NCI-H510A treated with DMSO at 0.1 percent for 48 hours (cell line): ENCODE results near the gene CNOT3.
A peak's percentile ranks its signal among the peaks of the same experiment; 100 is the strongest.

Experiments used
- DNase-seq: peaks from one replicate; lab custom pipeline; 2025; lab: John Stamatoyannopoulos, UW

The CNOT3 gene

DNA sequence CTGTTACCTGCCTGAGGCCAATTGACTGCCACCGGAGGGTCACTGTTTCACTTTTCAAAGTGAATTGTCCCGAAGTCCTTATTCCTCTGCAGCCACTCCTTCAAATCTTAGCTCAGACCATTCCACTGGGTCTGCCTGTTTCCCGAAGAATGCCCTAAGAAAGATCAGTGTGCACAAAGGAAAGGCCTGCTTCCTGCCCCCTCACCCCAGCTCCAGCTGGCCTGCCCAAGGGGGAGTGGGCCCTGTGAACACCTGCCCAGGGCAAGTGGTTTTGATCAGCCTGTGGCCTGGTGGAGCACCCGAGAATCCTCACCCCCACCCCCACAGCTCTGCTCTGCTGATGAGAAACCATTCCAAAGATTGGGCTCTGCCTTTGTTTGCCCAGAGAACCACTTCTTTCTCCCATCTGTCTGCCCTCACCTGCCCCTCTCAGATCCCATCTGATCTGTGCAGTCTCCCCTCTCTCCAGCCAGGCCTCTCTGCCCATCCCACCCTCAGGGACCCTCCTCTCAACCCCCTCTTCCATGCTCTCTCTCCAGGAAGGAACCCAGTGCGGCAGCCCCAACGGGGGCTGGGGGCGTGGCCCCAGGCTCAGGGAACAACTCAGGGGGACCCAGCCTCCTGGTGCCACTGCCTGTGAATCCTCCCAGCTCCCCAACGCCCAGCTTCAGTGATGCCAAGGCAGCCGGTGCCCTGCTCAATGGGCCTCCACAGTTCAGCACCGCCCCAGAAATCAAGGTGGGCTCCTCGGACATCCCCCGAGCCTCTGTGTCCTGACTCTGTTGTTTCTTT is 11.7 kb downstream of the CNOT3 start:
- no peak for DNase-seq

DNA sequence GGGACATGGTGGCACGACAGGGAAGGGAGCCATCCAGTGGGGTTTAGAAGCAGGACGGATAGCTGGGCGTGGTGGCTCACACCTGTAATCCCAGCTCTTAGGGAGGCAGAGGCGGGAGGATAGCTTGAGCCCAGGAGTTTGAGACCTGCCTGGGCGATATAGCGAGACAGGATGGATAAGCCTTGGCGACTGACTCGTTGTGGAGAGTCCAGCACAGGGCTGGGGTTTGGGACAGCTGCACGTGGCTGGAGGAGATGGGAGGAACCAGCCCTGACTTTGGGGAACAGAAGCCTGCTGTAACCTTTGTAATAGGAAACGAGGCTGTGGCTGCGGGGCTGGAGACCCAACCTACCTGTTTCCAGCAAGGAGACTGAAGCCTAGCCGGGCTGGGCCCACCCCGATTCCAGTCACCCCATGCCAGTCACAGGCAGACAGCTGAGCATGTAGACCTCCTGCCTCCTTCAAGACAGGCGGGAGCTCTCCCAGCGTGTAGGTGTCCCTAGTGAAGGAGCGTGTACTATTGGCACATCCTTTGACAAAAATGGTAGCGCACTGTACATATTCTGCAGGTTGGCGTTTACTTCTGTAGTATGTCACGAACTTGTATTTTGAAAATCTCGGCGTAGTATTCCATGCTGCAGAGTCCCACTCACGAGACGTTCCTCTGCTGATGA is 13.9 kb downstream of the CNOT3 start:
- no peak for DNase-seq

DNA sequence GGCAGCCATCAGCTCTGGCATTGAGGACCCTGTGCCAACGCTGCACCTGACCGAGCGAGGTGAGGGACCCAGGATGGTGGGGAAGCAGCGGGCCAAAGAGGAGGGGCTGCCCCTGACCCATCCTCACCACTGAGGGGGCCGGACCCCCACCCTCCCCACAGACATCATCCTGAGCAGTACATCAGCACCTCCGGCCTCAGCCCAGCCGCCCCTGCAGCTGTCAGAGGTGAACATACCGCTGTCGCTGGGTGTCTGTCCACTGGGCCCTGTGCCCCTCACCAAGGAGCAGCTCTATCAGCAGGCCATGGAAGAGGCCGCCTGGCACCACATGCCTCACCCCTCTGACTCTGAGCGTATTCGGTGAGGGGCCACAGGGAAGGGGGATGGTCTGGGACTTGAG is 14.7 kb downstream of the CNOT3 start:
- DNase-seq: no peak

DNA sequence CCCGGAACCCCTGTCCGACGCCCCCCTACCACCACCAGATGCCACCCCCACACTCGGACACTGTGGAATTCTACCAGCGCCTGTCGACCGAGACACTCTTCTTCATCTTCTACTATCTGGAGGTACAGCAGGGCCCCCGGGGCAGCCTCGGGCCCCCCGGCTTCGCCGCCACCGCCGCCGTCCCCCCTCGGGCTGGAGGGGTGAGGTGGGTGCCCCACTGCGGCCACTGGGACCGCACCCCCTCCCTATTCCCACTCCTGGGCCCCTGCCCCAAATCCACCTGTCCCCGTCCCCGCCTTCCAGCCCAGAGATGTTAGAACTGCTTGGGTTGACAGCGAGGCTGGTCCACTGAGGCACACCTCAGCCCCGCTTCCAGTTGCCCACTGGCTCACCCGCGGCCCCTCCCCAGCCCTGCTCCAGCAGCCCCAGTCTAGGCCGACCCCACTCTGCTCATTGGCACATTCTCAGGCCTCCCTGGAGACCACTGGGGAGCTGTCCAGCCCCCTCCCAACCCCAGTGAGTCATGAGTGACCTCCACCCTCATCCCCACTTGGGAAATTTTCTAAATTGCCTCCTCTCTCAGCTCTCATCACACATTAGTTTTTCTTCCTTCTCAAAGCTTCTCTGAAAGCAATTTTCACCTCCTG is 15.4 kb downstream of the CNOT3 start:
- DNase-seq: no peak

DNA sequence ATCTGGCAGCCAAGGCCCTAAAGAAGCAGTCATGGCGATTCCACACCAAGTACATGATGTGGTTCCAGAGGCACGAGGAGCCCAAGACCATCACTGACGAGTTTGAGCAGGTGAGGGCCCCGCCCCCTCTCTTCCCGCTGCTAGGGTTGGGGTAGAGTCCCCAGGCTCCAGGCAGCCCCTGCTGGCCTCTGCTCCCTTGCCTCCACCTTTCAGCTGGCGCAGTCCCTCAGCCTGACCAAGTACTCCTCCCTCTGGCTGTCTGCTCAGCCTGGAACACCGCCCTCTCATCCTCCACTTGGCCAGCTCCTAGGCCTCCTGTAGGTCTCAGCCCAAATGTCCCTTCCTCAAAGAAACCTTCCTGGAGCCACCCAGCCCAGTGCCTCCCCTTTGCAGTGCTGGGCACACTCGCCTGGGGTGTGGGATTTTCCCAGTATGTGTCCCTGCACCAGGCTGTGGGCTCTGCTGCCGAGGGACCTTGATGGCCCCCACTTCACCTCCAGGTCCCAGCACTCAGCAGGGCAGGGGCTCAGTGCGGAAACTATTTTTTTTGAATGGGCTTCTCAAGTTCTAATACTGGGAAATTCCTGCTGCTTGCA is 16.3 kb downstream of the CNOT3 start:
- no peak for DNase-seq

DNA sequence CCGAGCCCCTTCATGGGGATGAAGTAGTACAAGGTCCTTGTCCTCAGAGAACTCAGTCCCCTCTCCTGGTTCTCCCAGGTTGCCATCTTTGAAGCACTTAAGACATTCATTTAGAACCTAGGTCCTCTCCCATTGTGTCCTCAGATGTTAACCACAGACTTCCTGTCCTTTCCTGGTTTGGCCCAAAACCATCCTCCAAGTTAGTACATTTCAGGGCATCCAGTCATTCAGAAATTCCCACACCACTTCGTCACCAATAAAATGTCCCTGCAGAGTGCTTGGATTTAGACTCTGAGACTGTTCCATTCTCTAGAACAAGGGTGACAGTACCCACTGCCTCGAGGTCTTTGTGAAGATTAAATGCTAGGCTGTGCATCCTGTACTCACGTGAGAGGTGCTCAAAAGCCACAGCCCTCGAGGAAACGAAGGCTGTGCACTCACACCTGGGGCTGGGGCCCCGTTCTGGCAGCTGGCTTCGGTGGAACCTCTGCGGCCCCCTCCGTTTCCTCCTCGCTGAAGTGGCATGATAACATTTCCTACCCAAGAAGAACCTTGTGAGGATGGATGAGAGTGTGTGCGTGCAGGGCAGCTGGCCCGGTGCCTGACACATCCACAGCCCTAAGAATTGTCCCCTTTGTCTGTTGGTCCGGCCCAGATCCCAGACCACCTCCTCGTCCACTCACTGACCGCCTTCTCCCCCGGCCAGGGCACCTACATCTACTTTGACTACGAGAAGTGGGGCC is 17.2 kb downstream of the CNOT3 start:
- no peak for DNase-seq

DNA sequence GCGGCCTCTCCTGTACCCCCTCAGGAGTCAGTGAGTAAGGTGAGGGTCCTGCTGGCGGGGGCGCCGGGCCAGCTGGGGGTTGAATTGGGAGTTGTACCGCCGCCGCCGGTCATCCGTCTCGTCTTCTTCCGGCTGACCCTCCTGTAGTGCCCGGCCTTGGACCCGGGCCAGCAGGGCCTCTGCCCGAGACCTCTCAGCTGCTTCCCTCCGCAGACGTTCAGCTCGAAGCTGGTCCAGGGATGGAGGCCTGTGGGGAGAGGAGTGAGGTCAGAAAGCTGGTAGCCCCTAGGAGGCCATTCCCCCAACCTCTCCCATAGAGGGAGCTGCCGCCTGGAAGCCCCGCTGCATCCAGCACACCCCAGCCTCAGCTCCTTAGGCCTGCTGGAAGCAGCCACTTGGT is 18.1 kb downstream of the CNOT3 start:
- DNase-seq: no peak

DNA sequence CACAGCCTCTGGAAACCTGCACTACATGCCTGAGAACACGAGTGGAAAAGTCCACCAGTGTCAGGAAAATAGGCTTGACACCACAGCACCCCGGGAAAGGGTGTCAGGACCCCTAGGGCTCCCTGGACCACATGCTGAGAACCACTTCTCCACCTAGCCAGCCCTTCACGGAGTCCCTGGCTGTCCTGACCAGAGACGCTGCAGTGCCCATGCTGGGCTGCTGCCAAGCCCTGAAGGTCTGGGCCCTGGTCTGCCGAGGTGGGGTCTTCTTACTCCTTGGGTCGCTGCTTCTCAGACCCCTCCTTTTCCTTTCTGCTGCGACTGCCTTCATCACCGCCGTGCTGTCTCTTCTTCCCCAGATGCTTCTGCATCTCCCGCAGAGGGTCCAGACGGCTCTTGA is 18.9 kb downstream of the CNOT3 start:
- no peak for DNase-seq

DNA sequence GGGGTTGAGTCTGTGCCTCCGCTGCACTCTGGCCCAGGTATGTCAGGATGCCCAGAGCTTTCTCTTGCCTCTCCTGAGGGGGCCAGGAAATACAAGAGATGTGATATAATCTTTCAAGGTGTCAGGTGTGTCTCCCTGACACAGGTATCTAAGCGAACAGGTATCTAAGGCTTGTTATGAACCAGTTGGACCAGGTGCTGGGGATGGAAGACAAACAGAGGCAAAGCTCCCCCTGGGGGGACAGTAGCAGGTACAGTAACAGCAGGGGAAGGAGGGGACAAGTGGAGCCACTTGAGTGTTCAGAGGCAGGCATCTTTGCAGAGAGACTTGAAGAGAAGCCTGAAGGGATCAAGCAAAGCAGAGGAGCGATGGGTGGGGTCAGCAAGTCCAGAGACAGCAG is 19.4 kb downstream of the CNOT3 start:
- peak; percentile 19 for DNase-seq

DNA sequence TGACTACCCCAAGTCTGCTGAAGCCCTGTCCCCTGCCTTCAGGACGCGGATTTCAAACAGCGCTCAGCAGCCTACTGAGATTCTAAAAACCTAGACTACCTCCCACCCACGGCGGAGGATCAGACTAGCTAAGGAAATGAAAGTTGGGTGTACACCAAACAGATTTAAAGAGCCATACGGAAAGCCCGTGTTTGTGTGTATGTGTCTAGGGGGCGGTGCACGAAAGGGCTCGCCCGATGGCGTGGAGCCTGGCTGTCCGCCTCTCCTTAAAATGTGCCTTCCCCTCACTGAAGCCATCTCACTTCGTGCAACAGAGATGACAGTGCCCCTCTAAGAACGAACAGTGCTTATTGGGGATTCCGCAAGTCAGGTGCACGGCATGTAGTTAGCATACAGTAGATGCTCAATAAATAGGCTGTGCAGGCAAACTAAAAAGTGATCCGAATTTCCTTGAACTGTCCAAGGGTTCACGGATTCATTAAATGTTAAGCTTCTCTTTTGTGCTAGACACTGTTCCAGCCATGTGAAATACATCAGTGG is 21.3 kb downstream of the CNOT3 start:
- no peak for DNase-seq

DNA sequence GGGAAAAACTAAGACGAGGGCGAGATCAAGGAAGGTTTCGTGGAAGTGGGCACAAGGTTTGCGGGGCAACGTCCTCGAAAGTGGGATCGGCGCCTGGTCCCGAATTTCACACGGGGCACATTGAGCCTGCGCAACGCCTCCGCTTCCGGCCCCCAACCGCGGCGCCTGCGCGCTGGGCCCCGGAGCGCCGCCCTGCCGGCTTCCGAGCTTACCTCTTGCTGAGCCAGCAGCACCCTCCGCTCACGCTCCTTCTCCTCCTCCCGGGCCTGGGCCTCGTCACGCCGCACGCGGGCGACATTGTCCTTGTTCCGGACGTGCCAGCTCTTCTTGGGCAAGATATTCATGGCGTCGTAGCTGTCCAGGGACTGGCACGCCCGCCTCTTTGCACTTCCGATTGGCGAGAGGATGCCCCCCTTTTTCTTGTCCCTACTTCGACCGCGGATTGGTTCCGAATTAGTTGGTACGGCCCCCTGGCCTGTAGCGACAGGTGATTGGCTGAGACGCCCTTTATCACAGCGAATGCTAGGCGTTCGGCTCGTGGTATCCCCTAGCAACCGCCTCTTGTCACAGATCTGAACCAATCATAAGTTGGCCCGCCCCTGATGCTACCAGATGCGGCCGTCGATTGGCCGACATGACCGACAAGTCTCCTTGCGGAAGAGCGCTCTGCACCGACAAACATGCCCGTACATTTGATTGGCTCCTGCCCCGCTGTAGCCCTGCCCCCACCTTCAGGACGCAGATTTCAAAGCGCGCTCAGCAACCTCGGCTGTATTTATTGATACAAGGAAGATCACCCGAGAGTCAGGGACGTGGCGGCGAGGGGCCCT is 22.0 kb downstream of the CNOT3 start, which contains the start of gene LENG1:
Gene LENG1, minus strand, starts transcription at position 370 of the 830 bp plus-strand sequence. Its CDS starts 26 bp downstream, at position 344.
- peak; percentile 98 for DNase-seq

DNA sequence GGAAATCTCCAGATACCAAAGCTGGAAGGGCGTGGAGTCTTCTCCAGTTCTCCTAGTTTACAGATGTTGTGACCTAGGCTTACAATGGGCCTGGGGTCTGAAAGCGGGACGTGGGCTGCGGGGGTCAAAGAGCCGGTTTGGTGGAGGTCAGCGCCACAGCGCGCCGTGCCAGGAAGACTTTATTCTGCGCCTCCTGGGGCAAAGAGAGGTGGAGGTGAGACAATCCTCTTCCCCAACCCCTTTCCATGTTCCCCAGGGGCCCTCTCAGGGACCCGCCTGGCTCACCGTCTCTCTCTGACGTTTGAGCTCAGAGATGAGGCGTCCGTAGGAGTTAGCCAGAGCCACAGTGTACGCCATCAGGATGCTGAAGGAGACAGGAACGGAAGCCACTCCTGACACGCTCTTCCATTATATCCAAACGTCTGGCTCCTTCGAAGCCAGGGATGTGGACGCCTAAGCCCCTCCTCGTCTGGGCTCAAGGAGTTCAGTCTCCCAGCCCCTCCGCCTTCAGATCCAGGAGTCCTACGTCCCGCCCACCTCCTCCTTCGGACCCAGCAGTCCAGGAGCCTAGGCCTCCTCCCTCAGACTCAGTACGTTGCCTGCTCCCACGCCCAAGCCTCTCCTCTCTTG is 22.7 kb downstream of the CNOT3 start:
- DNase-seq: peak; percentile 47

DNA sequence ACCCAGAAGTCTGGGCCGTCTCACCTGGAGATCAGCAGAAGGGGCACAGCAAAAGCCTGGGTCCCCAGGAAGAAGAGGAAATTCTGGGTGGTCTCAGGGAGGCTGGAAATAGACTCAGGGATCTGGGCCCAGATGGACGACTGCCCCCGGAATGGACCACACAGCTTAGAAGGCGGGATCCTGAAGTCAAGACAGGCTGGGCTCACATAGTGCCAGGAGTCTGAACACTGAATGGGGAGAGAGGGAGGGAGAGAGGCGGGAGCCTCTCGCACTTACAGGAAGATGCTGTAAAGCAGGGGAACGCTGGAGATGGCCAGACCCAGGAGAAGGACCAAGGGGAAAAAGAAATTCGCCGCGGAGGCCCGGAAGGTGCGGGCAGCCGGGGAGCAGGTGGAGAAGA is 23.3 kb downstream of the CNOT3 start:
- DNase-seq: peak; percentile 36

DNA sequence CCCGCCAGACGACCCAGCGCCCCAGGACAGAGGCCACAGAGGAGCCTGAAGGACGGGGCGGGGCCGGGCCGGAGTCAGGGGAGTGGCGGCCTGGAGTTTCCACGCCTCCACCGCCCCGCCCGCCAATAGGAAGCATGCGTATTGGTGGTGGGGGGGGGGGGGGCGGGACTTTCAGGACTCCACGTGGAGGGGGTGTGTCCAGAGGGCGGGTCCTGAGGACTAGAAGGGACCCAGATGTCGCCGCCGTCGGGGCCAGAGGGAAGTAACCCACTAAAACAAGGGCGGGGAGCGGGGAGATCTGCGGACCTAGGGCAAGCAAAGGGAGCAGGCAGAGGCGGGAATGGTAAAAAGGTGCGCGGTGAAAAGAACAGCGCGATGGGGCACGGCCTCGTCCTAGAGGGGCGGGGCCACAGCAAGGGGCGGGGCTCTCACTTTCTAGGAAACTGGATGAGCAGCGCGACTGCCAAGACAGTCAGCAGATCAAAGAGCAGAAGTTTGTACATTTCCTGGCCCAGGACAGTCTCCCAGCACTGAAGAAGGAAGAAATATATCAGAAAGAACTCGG is 24.8 kb downstream of the CNOT3 start:
- DNase-seq: no peak

DNA sequence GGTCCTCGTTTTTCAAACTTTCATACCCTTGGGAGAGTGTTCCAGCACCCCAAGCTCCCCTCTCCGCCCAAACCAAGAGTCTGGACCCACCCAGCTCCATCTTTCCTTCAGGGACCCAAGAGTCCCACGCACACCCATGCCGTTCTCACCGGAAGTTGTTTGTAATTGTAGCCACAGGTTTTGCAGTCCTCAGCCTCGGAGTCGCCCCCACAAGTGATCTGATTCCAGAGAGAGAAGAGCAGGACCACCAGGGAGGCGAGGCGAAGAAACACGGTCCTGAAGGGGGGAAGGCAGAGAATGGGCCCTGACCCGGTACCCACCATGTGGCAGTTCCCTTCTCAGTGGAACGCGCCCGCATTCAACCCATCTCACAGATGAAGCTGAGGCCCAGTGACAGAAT is 25.3 kb downstream of the CNOT3 start:
- DNase-seq: no peak

DNA sequence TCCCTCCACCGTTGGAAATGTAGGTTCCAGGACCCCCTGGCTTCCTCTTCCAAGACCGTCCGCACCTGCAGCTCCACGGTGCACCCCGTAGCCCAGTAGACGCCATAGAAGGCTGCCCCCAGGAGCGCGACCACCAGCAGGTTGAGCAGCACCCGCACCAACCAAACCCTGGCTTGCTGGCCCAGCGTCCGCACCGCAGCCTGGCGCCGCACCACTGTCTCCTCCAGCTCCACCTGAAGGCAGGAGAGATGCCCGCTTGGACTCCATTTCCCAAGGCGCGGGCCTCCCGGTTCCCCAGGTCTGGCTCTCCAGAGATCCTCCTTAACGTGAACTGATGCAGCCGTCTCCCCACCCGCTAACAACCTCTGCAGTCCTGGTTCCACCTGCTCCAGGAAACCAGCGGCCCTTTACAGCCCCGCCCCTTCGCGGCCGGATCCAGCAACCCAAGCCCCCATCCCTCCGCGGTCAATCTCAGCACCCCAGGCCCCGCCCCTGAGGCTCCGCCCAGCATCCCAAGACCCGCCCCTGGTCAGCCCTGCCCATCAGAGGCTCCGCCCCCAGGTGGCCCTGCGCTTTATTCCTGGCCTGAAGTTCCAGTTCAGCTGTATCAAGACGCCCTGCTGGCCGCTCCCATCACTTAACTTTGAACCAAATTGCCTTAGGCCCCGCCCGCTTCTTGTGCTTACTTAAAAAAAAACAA is 27.0 kb downstream of the CNOT3 start:
- no peak for DNase-seq

DNA sequence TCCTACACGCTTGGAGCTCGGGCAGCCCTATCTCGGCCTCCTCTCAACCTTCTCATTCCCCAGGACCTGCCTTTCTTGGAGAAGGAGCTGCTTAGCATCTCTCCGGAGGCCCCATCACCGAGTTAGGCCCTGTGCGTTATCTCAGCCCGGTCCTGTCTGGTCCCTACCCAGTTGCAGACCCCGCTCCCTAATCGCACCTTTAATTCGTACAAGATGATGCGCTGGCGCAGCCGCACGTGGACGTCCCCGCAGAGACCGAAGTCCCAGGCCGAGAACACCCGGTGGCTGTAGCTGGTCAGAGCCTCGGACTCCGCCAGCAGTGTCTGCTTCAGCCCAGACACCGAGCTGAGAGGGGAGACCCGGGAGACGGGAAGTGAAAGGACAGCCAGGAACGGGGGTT is 27.7 kb downstream of the CNOT3 start:
- no peak for DNase-seq

DNA sequence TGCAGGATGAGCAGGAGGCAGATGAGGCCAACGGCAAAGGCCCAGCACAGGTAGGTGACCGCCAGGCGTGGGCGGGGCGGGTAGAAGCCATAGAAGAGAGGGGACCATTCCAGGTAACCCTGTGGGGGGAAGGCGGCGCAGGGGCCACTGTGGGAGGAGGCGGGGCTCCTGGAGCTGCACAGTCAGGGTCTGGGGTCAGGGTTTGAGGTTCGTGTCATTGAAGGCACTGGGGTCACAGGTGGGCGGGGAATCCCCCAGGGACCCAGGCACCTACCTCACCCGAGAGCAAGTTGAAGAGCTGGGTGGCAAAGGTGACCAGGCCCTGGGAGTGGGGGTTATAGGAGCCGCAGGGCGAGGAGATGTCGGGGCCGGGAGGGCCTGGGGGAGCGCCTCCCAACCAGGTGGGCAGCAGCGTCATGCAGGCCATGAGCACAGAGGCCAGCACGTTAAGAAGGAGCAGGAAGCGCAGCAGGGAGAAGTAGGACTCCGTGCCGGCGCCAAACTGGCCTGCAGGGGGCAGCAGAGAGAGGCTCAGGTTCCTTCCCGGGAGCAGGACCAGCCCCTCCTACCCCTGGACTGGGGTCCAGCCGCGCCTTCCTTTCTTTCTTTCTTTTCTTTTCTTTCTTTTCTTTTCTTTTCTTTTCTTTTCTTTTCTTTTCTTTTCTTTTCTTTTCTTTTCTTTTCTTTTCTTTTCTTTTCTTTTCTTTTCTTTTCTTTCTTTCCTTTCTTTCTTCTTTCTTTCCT is 30.8 kb downstream of the CNOT3 start:
- peak; percentile 79 for DNase-seq
